HL-60 (cell line): ENCODE results near the gene GKN2.

Source experiments
- DNase-seq, 2 experiments: peaks; one replicate each; pipeline ENCODE4 v3.0.0-alpha.2; 2010 to 2020; ENCODE audit warnings: low read depth in 1 of 2, low spot score in 1 of 2
- H3K27ac ChIP-seq: fragments of 250-450 bp; sonication (Bioruptor Pico); replicated peaks from 2 replicates; pipeline ENCODE4 v1.5.1; 2020; ENCODE audit warnings: mild to moderate bottlenecking, moderate library complexity
- H3K27me3 ChIP-seq: fragments of 250-450 bp; sonication (Bioruptor Pico); 2 replicates; pipeline ENCODE4 v1.5.1; 2021; ENCODE audit warnings: mild to moderate bottlenecking, moderate library complexity; ENCODE audit not compliant: insufficient read depth, poor library complexity, severe bottlenecking
- H3K4me3 ChIP-seq: replicated peaks from 2 replicates; pipeline ENCODE4 v1.5.1; 2011; ENCODE audit warnings: mild to moderate bottlenecking, control low read depth, low read length; ENCODE audit not compliant: insufficient read depth
- GABPA ChIP-seq: IDR thresholded peaks from 2 replicates; pipeline ENCODE4 v1.6.1; 2012; ENCODE audit warnings: low read depth
- POLR2AphosphoS5 ChIP-seq: IDR thresholded peaks from 2 replicates; pipeline ENCODE4 v1.6.1; 2012; ENCODE audit warnings: low read depth
- SPI1 ChIP-seq: IDR thresholded peaks from 2 replicates; pipeline ENCODE4 v1.6.1; 2012; ENCODE audit warnings: low read depth, mild to moderate bottlenecking, borderline replicate concordance
- TF ChIP-seq, protein P1 (sequence below): IDR thresholded peaks from 2 replicates; pipeline ENCODE4 v1.6.1; 2012; ENCODE audit warnings: low read depth; ENCODE audit not compliant: insufficient replicate concordance
- TF ChIP-seq, protein P2 (sequence below): IDR thresholded peaks from one replicate; pipeline ENCODE4 v1.5.1; 2011; ENCODE audit warnings: low read length, control low read depth, inconsistent platforms; ENCODE audit not compliant: insufficient read depth

Gene GKN2

DNA sequence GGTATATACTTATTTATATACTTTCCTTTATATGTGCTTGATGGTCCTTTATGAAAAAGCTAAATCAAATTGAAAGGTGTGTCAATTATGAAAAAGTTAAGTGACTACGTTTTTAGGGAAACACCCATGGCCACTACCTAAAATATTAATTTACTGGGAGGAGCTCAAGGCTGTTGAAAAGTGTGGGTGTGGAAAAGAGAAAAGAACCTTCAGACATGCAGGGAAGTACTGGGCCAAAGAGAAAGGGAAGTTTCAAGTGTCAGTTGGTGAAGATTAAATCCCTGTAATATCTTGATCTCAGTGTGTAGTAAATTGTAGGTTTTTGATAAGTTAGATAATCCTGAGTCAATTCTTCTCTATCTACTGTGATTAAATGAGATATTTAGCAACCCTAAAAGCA lies 15.5 kb upstream of the GKN2 start:
- DNase-seq: no peak
- TF ChIP-seq, protein P1, sequence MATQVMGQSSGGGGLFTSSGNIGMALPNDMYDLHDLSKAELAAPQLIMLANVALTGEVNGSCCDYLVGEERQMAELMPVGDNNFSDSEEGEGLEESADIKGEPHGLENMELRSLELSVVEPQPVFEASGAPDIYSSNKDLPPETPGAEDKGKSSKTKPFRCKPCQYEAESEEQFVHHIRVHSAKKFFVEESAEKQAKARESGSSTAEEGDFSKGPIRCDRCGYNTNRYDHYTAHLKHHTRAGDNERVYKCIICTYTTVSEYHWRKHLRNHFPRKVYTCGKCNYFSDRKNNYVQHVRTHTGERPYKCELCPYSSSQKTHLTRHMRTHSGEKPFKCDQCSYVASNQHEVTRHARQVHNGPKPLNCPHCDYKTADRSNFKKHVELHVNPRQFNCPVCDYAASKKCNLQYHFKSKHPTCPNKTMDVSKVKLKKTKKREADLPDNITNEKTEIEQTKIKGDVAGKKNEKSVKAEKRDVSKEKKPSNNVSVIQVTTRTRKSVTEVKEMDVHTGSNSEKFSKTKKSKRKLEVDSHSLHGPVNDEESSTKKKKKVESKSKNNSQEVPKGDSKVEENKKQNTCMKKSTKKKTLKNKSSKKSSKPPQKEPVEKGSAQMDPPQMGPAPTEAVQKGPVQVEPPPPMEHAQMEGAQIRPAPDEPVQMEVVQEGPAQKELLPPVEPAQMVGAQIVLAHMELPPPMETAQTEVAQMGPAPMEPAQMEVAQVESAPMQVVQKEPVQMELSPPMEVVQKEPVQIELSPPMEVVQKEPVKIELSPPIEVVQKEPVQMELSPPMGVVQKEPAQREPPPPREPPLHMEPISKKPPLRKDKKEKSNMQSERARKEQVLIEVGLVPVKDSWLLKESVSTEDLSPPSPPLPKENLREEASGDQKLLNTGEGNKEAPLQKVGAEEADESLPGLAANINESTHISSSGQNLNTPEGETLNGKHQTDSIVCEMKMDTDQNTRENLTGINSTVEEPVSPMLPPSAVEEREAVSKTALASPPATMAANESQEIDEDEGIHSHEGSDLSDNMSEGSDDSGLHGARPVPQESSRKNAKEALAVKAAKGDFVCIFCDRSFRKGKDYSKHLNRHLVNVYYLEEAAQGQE: no peak
- no peak for TF ChIP-seq GABPA
- TF ChIP-seq, protein P2, sequence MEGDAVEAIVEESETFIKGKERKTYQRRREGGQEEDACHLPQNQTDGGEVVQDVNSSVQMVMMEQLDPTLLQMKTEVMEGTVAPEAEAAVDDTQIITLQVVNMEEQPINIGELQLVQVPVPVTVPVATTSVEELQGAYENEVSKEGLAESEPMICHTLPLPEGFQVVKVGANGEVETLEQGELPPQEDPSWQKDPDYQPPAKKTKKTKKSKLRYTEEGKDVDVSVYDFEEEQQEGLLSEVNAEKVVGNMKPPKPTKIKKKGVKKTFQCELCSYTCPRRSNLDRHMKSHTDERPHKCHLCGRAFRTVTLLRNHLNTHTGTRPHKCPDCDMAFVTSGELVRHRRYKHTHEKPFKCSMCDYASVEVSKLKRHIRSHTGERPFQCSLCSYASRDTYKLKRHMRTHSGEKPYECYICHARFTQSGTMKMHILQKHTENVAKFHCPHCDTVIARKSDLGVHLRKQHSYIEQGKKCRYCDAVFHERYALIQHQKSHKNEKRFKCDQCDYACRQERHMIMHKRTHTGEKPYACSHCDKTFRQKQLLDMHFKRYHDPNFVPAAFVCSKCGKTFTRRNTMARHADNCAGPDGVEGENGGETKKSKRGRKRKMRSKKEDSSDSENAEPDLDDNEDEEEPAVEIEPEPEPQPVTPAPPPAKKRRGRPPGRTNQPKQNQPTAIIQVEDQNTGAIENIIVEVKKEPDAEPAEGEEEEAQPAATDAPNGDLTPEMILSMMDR: no peak
- TF ChIP-seq SPI1: no peak
- TF ChIP-seq POLR2AphosphoS5: no peak
- Histone ChIP-seq H3K4me3 (no peak overlapping the region), H3K27ac (no peak overlapping the region), H3K27me3 (no peaks in the 10 kb centered on the region)

DNA sequence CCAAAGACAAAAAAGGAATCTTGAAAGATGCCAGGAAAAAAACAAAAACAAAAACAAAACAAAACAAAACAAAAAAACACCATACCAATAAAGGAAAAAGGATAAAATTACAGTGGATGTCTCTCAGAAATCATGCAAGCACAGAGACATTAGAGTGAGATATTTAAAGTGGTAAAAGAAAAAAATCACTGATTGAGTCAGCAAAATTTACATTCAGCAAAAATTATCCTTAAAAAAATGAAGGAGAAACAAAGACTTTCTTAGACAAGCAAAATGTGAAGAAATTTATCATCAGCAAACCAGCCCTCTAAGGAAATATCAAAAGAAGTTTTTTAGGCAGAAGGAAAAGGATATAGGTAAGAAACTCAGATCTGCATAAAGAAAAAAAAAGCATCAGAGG lies 11.6 kb upstream of the GKN2 start:
- TF ChIP-seq, protein P2: no peak
- TF ChIP-seq GABPA (no peak), POLR2AphosphoS5 (no peak), SPI1 (no peak)
- TF ChIP-seq, protein P1: no peak
- Histone ChIP-seq H3K27ac (no peak overlapping the region), H3K27me3 (no peaks in the 10 kb centered on the region), H3K4me3 (no peak overlapping the region)
- no peak for DNase-seq

DNA sequence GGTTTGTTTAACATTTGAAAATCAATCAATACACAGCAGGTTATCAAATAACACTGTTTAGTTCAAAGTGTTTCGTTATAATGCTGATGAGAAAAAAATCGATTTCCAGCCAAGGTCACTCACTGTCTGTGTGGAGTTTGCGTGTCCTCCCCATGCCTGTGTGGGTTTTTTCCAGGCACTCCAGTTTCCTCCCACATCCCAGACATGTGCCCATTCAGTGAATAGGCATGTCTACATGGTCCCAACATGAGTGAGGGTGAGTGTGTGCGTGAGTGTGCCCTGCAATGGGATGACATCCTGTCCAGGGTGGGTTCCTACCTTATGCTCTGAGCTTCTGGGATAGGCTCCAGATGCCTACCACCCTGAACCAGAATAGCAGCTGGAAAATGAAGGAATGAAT lies 8.7 kb upstream of the GKN2 start:
- TF ChIP-seq GABPA (no peak), POLR2AphosphoS5 (no peak), SPI1 (no peak)
- TF ChIP-seq, protein P1: no peak
- TF ChIP-seq, protein P2: no peak
- no peak for DNase-seq
- Histone ChIP-seq H3K27me3 (no peaks in the 10 kb centered on the region), H3K4me3 (no peak overlapping the region), H3K27ac (no peak overlapping the region)
